Activated gamma-delta T cell (primary cell): ENCODE measurements around the gene SP1.
"Not testable (repeated sequence)": the region's sequence is repeated elsewhere in the genome, so short reads cannot be mapped to it uniquely, and the experiment has no call there.

Source experiments
- DNase-seq: peaks from one replicate; lab custom pipeline; 2025; lab: John Stamatoyannopoulos, UW

The SP1 gene

DNA sequence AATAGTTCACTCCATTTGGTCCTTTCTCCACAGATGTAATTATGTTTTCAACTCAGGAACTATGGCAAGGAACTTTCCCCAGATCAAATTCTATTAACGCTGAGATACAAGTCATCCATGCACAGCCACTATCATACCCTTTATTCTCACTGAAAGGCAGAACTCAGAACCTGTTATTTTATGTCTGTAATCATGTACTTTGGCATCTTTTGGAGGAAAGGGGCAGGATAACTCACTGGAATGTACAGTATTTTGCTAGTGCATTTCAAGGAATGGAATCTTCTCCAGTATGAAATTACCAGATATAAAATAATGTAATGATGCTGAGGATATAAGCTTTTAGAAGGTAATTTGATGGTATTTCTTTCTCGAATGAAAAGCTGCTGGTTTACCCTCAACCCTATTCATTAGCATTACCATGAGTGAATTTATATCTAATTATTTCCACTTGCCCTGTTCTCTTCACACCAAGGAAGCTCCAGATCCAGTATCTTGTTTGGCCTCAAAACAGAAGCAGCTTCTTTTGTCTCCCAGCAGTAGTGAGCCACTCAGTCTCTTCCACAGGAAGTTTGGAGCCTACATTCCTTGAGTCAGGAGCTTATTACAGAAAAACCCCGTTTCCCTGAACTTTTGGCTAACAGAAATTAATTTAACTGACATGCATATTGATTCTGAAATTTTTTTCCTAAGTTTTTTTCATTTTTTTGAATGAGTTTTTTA lies 33.7 kb downstream of the SP1 start:
- no peak for DNase-seq

DNA sequence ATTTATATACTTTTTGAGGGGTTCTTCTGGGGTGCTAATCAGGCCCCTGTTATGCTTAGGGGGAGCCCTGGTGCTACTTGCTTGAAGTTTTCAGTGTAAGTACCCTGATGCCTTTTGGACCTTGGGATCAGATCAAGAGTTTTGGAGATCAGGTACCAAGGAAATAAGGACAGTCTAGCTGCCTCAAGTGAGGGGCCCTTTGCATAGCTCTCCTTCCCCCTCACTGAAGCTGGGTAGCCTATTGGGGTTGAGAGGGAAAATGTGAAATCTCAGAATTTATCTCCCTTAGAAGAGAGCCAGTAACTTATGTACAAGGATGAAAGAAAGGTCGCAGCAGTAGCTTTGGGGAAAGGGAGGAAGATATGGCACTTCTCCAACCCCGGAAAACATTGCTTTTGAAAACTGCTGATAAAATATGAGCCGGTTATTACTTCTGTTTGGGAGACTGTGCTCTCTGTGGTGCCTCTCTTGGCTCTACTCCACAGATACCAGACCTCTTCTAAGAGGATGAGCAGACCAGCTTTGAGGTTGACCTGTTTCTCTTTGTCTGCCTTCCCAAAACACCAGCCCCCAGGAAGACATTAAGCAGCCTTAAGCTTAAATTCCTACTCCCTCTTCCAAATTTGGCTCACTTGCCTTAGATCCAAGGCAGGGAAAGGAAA lies 34.9 kb downstream of the SP1 start:
- no peak for DNase-seq

DNA sequence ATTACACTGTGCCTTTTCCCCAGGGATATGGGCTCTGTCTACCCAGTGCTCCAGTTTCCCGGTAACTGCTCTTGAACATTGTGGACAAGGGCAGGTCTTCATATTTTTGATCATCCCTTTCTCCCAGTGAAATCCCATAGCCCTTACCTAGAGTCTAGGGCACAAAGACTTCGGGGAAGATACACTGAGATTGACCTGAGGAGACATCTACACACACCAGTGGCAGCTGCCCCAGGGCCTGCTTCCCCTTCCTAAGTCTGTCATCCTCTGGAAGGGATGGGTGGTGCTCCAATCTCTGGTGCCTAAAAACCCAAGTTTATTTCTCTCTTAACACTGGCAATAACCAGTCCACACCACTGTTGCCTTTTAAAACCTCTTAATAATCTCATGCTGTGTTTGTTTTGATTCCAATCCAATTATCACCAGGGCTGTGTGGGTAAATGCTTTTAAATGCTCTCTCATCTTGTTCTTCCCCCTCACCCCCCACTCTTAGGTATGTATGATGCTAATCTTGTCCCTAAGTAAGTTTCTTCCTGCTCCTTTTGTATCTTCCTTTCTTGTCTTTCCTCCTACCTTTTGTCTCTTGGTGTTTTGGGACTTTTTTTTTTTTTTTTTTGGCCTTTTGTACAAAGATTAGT lies 35.9 kb downstream of the SP1 start:
- DNase-seq, result not testable (repeated sequence)

DNA sequence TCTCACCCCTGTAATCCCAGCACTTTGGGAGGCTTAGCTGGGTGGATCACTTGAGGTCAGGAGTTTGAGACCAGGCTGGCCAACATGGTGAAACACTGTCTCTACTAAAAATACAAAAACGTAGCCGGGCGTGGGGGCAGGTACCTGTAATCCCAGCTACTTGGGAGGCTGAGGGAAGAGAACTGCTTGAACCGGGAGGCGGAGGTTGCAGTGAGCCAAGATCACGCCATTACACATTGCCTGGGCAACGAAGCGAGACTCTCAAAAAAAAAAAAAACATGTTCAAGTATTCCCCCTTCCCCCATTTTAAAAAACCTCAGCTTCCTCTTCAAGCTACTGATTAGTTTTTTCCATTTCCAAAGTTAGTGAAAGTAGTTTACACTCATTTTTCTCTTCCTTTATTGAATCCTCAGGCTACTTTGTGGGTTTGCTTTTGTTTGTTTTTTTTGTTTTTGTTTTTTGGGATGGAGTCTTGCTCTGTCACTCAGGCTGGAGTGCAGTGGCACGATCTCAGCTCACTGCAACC lies 37.4 kb downstream of the SP1 start:
- DNase-seq, result not testable (repeated sequence)

DNA sequence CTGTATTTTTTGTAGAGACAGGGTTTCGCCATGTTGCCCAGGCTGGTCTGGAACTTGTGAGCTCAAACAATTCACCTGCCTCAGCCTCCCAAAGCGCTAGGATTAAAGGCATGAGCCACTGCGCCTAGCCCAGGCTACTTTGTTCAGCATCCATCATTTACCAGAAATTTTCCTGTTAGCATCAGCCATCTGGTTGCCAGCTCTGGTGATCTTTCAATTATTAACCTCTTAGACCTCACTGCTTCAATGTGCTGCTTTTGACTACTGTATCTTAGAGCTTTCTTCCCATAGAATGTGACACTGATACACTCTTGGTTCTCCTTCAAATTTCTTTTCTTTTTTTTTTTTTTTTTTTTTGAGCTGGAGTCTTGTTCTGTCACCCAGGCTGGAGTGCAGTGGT lies 38.2 kb downstream of the SP1 start:
- DNase-seq, result no peak

DNA sequence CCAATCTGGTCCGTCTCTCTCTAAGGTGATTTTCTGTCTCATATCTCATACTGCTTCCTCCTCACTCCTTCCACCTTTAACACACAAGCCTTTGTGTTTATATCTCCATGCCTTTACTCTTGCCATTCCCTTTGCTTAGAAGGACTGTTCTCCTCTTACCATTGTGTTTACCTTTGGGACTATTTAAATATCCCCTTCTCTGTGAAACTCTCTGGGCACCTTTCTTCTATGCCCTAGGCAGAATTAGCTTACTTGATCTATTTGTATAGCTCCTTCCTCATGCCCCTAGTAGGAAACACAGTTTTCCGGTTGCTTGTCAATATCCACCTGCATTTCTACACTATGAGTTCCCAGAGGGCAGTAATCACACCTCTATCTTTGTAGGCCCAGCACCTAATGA lies 39.8 kb downstream of the SP1 start:
- DNase-seq, result no peak

DNA sequence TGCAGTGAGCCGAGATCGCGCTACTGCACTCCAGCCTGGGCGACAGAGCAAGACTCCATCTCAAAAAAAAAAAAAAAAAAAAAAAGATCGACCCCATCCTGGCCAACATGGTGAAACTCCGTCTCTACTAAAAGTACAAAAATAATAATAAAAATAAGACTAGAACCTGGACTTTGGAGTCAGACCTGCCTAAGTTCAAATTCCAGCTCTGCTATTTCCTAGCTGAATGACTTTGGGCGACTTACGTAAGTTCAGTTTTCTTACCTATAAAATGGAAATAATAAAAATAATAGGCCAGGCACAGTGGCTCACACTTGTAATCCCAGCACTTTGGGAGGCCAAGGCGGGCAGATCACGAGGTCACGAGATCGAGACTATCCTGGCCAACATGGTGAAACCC lies 42.3 kb downstream of the SP1 start:
- not testable (repeated sequence) for DNase-seq

DNA sequence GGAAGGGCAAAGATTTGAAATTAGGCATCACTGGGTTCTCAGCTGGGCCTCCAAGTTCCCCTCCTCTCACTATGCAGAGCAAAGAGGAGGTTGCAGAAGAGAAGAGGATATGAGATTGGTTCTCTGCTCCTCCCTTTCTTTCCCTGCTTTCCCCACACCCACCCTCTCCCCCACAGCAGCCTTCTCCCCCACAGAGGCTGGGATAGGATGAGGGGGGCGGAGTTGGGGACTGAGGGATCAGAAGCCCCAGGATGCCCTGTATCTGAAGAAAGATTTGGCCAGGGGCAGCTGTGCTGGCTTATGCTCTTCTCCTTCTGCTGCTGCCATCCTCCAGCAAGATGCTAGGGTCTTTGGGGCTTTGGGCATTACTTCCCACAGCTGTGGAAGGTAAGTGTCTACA lies 43.6 kb downstream of the SP1 start, which contains the start of gene AMHR2:
Gene AMHR2, plus strand, starts transcription at position 259 of the 400 bp plus-strand sequence. Its CDS starts 80 bp downstream, at position 339.
- no peak for DNase-seq

DNA sequence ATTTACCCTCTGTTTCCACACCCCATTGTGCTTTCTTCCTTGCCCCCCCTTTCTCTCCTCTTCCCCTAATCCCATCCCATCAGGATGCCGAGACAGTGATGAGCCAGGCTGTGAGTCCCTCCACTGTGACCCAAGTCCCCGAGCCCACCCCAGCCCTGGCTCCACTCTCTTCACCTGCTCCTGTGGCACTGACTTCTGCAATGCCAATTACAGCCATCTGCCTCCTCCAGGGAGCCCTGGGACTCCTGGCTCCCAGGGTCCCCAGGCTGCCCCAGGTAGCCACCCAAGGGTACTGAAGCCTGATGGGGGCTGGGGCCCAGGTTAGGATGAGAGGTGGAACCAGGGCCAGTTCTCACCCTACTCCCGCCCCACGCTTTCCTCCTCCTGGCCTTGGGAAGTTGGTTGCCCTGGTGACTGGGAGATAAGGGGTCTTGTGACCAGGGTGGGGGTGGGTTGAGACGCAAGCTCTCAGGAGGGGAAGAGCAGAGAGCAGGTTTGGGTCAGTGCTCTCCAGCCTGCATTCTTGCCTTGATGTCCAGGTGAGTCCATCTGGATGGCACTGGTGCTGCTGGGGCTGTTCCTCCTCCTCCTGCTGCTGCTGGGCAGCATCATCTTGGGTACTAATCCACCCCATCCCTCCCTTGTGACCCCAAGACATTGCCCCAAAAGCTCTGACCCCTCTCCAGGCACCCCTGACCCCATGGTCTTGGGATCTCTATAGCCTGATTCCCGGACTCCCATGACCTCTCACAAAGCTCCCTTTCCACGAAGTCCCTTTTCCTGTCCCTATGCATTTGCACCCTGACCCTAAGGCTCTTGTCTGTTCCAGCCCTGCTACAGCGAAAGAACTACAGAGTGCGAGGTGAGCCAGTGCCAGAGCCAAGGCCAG lies 44.9 kb downstream of the SP1 start:
- DNase-seq, result no peak

DNA sequence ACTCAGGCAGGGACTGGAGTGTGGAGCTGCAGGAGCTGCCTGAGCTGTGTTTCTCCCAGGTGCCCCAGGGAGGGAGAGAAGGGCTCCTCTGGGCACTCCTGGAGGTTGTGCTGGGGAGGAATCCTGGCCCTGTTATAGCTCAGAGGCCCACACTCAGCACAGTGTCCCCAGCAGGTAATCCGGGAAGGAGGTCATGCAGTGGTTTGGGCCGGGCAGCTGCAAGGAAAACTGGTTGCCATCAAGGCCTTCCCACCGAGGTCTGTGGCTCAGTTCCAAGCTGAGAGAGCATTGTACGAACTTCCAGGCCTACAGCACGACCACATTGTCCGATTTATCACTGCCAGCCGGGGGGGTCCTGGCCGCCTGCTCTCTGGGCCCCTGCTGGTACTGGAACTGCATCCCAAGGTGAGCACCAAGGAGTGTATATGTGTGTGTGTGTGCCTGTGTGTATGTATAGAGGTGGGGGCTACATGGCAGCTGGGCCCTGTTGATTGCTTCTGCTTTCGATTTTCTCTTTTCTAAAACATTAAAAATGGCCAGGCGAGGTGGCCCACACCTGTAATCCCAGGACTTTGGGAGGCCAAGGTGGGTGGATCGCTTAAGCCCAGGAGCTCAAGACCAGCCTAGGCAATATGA lies 45.7 kb downstream of the SP1 start:
- no peak for DNase-seq

DNA sequence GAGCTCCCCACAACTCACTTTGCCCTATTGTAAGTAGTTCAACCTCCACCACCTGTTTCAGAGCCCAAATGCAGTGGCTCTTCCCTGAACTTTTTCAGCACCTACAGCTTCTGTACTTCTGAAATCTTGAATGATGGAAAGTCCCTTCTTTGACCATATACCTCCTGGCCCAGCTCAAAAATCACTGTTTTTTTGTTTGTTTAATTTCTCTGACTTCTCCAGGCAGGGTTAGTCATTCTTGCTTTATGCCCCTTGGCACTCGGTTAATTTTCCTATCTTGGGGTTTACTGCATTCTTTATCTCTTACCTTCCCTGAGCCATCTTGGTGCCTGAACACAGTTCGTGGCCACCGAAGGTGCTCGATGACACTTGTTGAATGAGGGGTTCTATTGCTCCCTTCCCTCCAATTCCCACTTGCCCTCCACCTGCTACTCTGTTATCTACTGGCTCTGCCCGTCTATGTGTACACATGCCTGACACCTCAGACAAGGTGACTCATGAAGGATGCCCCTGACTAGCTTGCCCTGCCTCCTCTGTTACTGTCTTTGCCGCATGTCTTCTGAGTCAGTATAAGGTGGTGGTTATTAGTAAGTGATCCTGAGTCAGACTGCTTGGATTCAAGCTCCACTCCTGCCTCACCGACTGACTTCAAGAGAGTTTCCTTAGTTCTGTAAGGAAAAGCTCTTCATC lies 48.1 kb downstream of the SP1 start:
- no peak for DNase-seq

DNA sequence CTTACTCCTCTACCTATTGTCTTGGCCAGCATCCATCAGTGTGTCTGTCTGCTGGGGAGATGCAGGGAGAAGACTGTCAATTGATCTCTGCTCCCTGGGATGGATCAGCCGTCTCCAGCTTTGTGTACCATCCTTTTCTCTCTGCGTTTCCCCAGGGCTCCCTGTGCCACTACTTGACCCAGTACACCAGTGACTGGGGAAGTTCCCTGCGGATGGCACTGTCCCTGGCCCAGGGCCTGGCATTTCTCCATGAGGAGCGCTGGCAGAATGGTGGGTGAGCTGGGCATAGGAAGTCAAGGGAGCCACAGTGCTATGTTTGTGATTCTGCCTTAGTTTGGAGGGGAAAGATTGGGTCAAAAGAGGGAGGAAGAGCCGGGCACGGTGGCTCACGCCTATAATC lies 48.8 kb downstream of the SP1 start:
- no peak for DNase-seq

DNA sequence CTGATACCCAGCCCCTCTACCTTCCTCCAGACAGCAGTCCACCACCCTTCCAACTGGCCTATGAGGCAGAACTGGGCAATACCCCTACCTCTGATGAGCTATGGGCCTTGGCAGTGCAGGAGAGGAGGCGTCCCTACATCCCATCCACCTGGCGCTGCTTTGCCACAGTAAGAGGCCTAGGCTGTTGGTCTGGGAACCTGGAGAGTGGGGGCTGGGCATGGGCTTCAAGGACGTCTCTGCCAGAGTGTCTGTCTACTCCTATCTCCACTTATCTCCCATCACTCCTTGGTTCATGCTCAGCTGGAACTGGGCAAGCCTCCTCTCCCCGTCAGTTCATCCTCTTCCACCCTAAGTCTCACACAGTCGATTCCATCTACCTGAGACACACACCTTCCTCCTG lies 50.1 kb downstream of the SP1 start:
- DNase-seq, result no peak

DNA sequence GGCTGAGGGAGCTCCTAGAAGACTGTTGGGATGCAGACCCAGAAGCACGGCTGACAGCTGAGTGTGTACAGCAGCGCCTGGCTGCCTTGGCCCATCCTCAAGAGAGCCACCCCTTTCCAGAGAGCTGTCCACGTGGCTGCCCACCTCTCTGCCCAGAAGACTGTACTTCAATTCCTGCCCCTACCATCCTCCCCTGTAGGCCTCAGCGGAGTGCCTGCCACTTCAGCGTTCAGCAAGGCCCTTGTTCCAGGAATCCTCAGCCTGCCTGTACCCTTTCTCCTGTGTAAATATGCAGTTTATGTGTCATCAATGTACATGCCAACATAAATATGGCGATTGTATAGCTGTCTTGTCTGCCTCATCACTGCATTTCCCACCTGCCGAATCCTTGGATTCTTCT lies 51.2 kb downstream of the SP1 start:
- no peak for DNase-seq

DNA sequence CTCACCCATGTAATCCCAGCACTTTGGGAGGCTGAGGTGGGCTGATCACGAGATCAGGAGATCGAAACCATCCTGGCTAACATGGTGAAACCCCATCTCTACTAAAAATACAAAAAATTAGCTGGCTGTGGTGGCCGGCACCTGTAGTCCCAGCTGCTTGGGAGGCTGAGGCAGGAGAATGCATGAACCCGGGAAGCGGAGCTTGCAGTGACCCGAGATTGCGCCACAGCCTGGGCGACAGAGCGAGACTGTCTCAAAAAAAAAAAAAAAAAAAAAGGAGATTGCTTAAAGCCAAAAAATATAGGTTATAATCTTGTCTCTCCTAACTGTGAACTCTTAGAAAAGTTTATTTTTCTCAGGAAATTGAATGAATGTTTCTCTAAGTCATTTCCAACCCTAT lies 55.4 kb downstream of the SP1 start:
- DNase-seq, result not testable (repeated sequence)

DNA sequence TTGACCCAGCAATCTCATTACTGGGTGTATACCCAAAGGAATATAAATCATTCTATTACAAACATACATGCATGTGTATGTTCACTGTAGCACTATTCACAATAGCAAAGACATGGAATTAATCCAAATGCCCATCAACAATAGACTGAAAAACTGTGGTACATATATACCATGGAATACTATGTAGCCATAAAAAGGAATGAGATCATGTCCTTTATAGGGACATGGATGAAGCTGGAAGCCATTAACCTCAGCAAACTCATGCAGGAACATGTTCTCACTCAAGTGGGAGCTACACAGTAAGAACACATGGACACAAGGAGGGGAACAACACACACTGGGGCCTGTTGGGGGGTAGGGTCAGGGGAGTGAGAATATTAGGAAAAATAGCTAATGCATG lies 59.6 kb downstream of the SP1 start:
- DNase-seq, result not testable (repeated sequence)

DNA sequence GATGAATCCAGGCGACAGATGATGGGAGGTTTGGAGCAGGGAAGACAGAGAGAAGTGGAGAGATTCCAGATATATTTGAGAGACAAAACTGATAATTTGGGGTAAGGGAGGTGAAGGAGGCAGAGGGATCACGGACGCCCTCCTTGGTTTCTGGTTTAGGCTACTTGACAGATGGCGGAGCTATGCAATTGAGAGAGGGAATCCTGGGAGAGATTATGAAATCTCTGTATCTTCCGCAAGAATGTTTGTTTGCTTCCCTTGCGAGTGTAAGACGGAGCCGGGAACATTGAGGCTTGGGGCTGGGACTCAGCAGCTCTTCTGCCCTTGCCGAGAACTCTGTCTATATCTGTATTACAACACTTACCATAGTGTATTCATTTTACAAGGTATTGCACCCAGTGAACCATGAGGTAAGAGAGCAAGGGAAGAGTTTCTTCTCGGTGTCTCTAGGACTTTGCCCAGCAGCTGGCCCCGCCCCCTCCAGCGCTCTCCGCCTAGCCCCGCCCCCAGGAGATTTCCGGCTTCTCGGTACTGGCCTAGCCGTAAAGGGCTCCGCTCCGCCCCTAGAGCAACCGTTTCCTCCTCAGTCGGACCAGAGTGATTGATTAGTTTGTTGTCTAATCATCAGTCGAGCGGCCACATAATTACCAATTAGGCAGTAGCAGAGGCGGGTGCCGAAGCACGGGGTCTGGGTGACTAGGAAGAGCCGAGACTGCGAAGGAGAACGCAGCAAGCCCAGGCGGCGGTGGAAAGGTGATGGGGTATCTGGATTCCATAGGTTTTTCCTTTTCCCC lies 61.3 kb downstream of the SP1 start, which contains the start of gene PRR13:
Gene PRR13, plus strand, starts transcription at position 695 of the 794 bp plus-strand sequence. CDS start 981 bp downstream, outside the sequence.
- peak; percentile 77 for DNase-seq

DNA sequence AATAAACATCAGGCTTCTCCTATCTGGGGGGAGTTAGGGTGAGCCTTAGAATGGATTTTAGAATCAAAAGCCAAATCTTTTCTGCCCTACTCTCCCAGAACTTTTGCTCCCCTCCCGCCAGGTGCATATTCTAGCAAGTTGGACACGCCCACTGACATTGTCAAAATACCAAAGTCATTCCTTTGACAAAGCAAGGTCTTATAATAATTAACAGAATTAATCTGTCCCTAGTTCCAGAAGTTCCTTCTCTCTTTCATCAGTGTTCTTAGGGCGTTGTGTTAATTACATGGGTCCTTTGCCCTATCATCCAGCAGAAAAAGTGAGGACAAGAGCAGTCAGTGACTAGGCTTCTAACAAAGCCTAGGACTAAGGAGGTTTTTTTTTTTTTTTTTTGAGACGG lies 64.0 kb downstream of the SP1 start:
- no peak for DNase-seq

DNA sequence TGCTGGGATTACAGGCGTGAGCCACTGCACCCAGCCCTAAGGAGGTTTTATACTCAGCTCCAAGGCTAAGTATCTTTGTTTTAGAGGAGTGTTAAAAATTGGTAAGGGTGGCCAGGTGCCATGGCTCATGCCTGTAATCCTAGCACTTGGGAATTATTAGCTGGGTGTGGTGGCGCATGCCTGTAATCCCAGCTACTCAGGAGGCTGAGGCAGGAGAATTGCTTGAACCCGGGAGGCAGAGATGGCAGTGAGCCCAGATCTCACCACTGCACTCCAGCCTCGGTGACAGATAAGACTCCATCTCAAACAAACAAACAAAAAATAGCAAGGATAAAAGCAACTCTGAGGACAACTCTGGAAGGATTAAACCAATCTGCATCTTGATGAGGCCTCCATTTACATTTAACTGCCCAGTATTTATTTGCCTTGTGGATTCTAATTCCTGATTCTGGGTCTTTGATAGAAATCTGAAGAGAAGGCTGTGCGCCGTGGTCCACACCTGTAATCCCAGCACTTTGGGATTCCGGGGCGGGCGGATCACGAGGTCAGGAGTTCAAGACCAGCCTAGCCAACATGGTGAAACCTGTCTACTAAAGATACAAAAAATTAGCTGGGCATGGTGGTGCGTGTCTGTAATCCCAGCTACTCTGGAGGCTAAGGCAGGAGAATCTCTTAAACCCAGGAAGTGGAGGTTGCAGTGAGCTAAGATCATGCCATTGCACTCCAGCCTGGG lies 64.8 kb downstream of the SP1 start:
- DNase-seq, result not testable (repeated sequence)
